A549 (cell line): Measurements from ENCODE around the gene OSBPL2. TPM values are rescaled to one million over a fixed set of nuclear protein-coding genes. Genes with fewer than 3 reads are reported as not detected.

Source experiments
- ATAC-seq, 2 experiments: fragments of 200-7000 bp in 1 of 2; fragments of >200 bp in 1 of 2; cut with Nextera tagmentation in 1 of 2; cut with Tn5 transposase in 1 of 2; 3 replicates each; pipeline versions ENCODE4 v1.8.0 to v1.9.1; 2018 to 2020; ENCODE audit warnings: mild to moderate bottlenecking in 1 of 2, moderate library complexity in 1 of 2
- CTCF ChIA-PET: fragments of 300-600 bp; sonication (Branson Sonifier 250); formaldehyde crosslinking; extraction: SDS; loops from one replicate; lab custom pipeline; 2021; ENCODE audit warnings: antibody characterized with exemption, inconsistent platforms; lab: Yijun Ruan, JAX
- POLR2A ChIA-PET: fragments of 350-600 bp; formaldehyde crosslinking; extraction: SDS; loops from one replicate; lab custom pipeline; 2021; ENCODE audit warnings: antibody characterized with exemption, inconsistent platforms; lab: Yijun Ruan, JAX
- DNase-seq, 2 experiments: peaks; one replicate each; pipeline versions ENCODE4 v3.0.0 to v3.0.0-alpha.2; 2011 to 2016; ENCODE audit warnings: low read depth in 1 of 2, low spot score in 1 of 2
- FAIRE-seq: peaks from 2 replicates; lab custom pipeline; 2011; peaks lifted over from hg19 to GRCh38; lab: Jason Lieb, UNC
- H3K27ac ChIP-seq, 2 experiments: fragments of >200 bp; sonication (Bioruptor Twin); formaldehyde crosslinking; 3 replicates each; pipeline ENCODE4 v1.5.1; 2016 to 2017
- H3K4me1 ChIP-seq: fragments of >200 bp; sonication (Bioruptor Twin); formaldehyde crosslinking; 3 replicates; pipeline ENCODE4 v1.6.1; 2016
- H3K4me2 ChIP-seq: fragments of >200 bp; sonication (Bioruptor Twin); formaldehyde crosslinking; 3 replicates; pipeline ENCODE4 v1.6.1; 2016
- H3K4me3 ChIP-seq: fragments of >200 bp; sonication (Bioruptor Twin); formaldehyde crosslinking; 3 replicates; pipeline ENCODE4 v1.5.1; 2016
- H3K9me3 ChIP-seq: fragments of >200 bp; sonication (Bioruptor Twin); formaldehyde crosslinking; 3 replicates; pipeline ENCODE4 v1.6.1; 2016
- CHD4 ChIP-seq: fragments of 200-600 bp; sonication (generic); IDR thresholded peaks from 2 replicates; pipeline ENCODE4 v1.6.1; 2016; ENCODE audit warnings: antibody characterized with exemption, mild to moderate bottlenecking, borderline replicate concordance
- FOSL2 ChIP-seq, 2 experiments: fragments of 450-650 bp in 1 of 2; fragments of >200 bp in 1 of 2; sonication (Bioruptor Twin) in 1 of 2; formaldehyde crosslinking; IDR thresholded peaks; 2 replicates each; pipeline versions ENCODE4 v1.5.0 to v1.6.1; 2016 to 2020; ENCODE audit warnings: mild to moderate bottlenecking in 1 of 2, moderate library complexity in 1 of 2
- GATA3 ChIP-seq: IDR thresholded peaks from 2 replicates; pipeline ENCODE4 v1.6.1; 2012; ENCODE audit warnings: borderline replicate concordance
- HDAC2 ChIP-seq: fragments of 200-600 bp; sonication (generic); IDR thresholded peaks from 2 replicates; pipeline ENCODE4 v1.6.1; 2016
- HES2 ChIP-seq: fragments of >200 bp; sonication (Bioruptor Twin); formaldehyde crosslinking; IDR thresholded peaks from 2 replicates; pipeline ENCODE4 v1.6.1; 2016
- HEYL ChIP-seq: fragments of 250-450 bp; sonication (Bioruptor Pico); IDR thresholded peaks from 2 replicates; pipeline ENCODE4 v1.8.0; 2021; ENCODE audit warnings: mild to moderate bottlenecking, moderate library complexity
- HOXA7 ChIP-seq: fragments of 250-450 bp; sonication (Bioruptor Pico); IDR thresholded peaks from 2 replicates; pipeline ENCODE4 v1.5.0; 2020; ENCODE audit warnings: mild to moderate bottlenecking, moderate library complexity
- MAX ChIP-seq: IDR thresholded peaks from 2 replicates; pipeline ENCODE4 v1.6.1; 2012
- MYC ChIP-seq: IDR thresholded peaks from 2 replicates; pipeline ENCODE4 v1.6.1; 2012; ENCODE audit warnings: mild to moderate bottlenecking, inconsistent platforms, low read length, improper control_type of control experiment, borderline replicate concordance
- NPAS2 ChIP-seq: fragments of 250-450 bp; sonication (Bioruptor Pico); IDR thresholded peaks from 2 replicates; pipeline ENCODE4 v1.8.0; 2022; ENCODE audit warnings: mild to moderate bottlenecking, moderate library complexity, borderline replicate concordance
- PBX3 ChIP-seq: IDR thresholded peaks from 2 replicates; pipeline ENCODE4 v1.6.1; 2012
- POLR2A ChIP-seq: IDR thresholded peaks from 2 replicates; pipeline ENCODE4 v1.6.1; 2012; ENCODE audit warnings: mild to moderate bottlenecking, low read length
- POLR2AphosphoS2 ChIP-seq: conservative IDR thresholded peaks from 2 replicates; pipeline ENCODE4 v1.6.1; 2012; ENCODE audit warnings: low read length, improper control_type of control experiment, inconsistent platforms
- RCOR1 ChIP-seq: fragments of 150-350 bp; IDR thresholded peaks from 2 replicates; pipeline ENCODE4 v1.6.1; 2014; ENCODE audit warnings: antibody characterized with exemption, low read length, low read depth
- TP53 ChIP-seq: fragments of 250-450 bp; sonication (Bioruptor Pico); IDR thresholded peaks from 2 replicates; pipeline ENCODE4 v1.5.0; 2021; ENCODE audit warnings: mild to moderate bottlenecking, moderate library complexity
- ZC3H11A ChIP-seq: fragments of 450-650 bp; IDR thresholded peaks from 2 replicates; pipeline ENCODE4 v1.6.1; 2014; ENCODE audit warnings: antibody characterized with exemption, mild to moderate bottlenecking
- WGBS: methylation state at CpG from one replicate; pipeline ENCODE4 v1.1.6; 2017; ENCODE audit errors: missing lambda C conversion rate; 5-methylcytosine and 5-hydroxymethylcytosine counted together
- polyA plus RNA-seq, 4 experiments: library from polyadenylated mRNA; depleted of rRNA in 3 of 4; stranded (reverse); fragments of >200 nt; fragmentation: RNase III in 1 of 4; extraction: RNeasy Plus Mini Kit Qiagen cat#74134 plus additional on column Dnase treatment in 1 of 4; gene quantifications; 2 replicates in 3 of 4; 3 replicates in 1 of 4; pipeline ENCODE4 v1.2.3, GENCODE V29; 2011 to 2017
- TF ChIP-seq, protein P1 (sequence below): fragments of 450-650 bp; IDR thresholded peaks from 2 replicates; pipeline ENCODE4 v1.6.1; 2014; ENCODE audit warnings: antibody characterized with exemption
- TF ChIP-seq, protein P2 (sequence below): fragments of >200 bp; sonication (Bioruptor Twin); formaldehyde crosslinking; IDR thresholded peaks from 3 replicates; pipeline ENCODE4 v1.6.1; 2016

Gene OSBPL2
- polyA plus RNA-seq, 2 of the 4 experiments (the other 2 are of a cell fraction): 14.6 to 14.8 TPM

DNA sequence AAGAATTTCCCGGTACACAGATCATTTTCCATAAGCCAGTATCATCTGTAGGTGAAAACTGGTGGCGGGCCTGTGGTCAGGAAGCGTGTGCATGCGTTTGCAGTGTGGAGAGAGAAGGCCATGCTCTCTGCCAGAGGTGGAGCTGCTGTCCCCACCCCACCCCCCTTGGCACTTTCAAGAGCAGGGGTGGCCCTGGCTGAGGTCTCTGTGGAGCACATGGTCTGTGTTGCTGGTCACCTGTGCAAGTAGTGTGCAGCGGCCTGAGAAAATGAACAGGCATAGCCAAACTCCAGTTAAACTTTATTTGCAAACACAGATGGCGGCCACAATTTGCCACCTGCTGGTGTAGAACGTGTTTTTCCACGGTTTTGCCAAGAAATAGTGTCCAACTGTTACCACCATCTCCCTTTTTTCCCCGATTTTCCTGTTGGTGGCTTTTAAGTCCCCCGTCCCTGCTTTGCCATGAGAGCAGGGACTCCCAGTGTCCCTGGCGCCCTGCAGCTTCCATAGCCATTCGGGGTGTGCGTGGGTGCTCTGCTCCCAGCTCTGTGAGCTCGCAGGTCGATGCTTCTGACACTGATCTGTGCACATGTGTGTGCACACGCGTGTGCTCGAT is 66.9 kb downstream of the OSBPL2 start:
- Histone ChIP-seq H3K4me1 (peaks cover 57% of the 10 kb centered on the region), H3K27ac (peak overlapping the region; percentile 97 to 99; a peak in 5 of 6 replicates), H3K9me3 (no peaks in the 10 kb centered on the region), H3K4me2 (peak overlapping the region; percentile 92), H3K4me3 (peak overlapping the region; percentile 99)
- POLR2A ChIA-PET: interaction anchor here (1.0 to 1.2 kb wide), 3 partner anchors 62 to 82 kb away, joined by 3 read pairs; partner anchors contain the start of genes LAMA5 and RPS21
- 67% methylated on average over 16 of the region's 18 CpGs for WGBS
- ATAC-seq: no peak
- CTCF ChIA-PET: interaction anchor here (0.8 to 8.8 kb wide), 14 partner anchors 12 to 100 kb away, joined by 3 to 93 read pairs (median 6); partner anchors contain the start of gene RPS21
- FAIRE-seq: no peak
- no peak for TF ChIP-seq HOXA7 (CRISPR knock-in tag)
- TF ChIP-seq GATA3: 0 out of 2 replicates have a peak, but pooled peaks have one; percentile 4
- no peak for TF ChIP-seq POLR2A
- 0 out of 2 replicates have a peak, but pooled peaks have one; percentile 15 for TF ChIP-seq POLR2AphosphoS2
- TF ChIP-seq, protein P1, sequence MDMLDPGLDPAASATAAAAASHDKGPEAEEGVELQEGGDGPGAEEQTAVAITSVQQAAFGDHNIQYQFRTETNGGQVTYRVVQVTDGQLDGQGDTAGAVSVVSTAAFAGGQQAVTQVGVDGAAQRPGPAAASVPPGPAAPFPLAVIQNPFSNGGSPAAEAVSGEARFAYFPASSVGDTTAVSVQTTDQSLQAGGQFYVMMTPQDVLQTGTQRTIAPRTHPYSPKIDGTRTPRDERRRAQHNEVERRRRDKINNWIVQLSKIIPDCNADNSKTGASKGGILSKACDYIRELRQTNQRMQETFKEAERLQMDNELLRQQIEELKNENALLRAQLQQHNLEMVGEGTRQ: 0 out of 2 replicates have a peak, but pooled peaks have one; percentile 32
- TF ChIP-seq PBX3: peak; percentile 74
- TF ChIP-seq MYC: no peak
- TF ChIP-seq MAX: peak; percentile 52; the same call in 1 of the 2 replicates
- no peak for TF ChIP-seq HDAC2
- no peak for TF ChIP-seq RCOR1
- TF ChIP-seq, protein P2, sequence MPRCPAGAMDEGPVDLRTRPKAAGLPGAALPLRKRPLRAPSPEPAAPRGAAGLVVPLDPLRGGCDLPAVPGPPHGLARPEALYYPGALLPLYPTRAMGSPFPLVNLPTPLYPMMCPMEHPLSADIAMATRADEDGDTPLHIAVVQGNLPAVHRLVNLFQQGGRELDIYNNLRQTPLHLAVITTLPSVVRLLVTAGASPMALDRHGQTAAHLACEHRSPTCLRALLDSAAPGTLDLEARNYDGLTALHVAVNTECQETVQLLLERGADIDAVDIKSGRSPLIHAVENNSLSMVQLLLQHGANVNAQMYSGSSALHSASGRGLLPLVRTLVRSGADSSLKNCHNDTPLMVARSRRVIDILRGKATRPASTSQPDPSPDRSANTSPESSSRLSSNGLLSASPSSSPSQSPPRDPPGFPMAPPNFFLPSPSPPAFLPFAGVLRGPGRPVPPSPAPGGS: no peak
- TF ChIP-seq ZC3H11A: no peak
- TF ChIP-seq HES2: no peak
- peak; percentile 42 to 74 for DNase-seq

DNA sequence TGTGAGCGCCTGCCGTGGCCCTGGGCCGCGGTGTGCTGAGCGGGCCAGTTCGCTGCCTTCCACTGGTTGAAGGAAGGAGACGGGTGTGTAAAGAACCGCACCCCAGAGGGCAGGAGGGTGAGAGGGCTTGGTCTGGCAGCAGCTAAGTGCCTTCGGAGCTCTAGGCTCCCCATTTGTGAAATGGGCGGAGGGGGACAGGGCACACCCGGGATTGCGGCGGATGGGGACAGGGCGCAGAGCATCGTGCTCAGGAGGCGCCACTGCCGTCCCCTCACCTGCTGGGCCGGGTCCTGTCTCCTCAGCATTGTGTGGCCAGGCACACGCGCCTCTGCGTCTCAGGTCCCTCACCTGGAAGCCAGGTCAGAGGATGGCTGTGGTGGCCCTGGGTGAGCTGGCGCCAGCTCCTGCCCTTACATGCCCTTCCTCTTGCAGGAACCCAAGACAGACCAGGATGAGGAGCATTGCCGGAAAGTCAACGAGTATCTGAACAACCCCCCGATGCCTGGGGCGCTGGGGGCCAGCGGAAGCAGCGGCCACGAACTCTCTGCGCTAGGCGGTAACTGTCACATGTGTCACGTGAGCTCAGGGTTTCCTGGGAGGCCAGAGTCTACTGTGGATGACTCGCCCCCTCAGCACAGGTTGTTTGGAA is 67.6 kb downstream of the OSBPL2 start:
- POLR2A ChIA-PET: interaction anchor here (1.0 to 1.6 kb wide), 4 partner anchors 63 to 81 kb away, joined by 3 to 6 read pairs (median 4); partner anchors contain the start of gene RPS21
- DNase-seq: peak in 1 of 2 experiments; percentile 53
- no peak for ATAC-seq
- WGBS: 74% methylated on average over 32 of the region's 33 CpGs
- Histone ChIP-seq H3K27ac (peak overlapping the region; percentile 97 to 99; a peak in 3 of 6 replicates), H3K4me1 (peaks cover 63% of the 10 kb centered on the region), H3K4me2 (peak overlapping the region; percentile 92), H3K9me3 (no peaks in the 10 kb centered on the region), H3K4me3 (peak overlapping the region; percentile 99; the same call in 1 of the 3 replicates)
- no peak for FAIRE-seq
- CTCF ChIA-PET: interaction anchor here (0.8 to 8.8 kb wide), 16 partner anchors 11 to 99 kb away, joined by 3 to 93 read pairs (median 5); partner anchors contain the start of gene RPS21
- TF ChIP-seq FOSL2 (IDR thresholded peaks at IDR 0.05) (no peak), FOSL2 (CRISPR knock-in tag; IDR thresholded peaks at IDR 0.05) (peak; percentile 14; the same call in 1 of the 2 replicates), NPAS2 (CRISPR knock-in tag) (no peak), GATA3 (peak; percentile 6; the same call in 1 of the 2 replicates), PBX3 (peak; percentile 42; the same call in 1 of the 2 replicates), HEYL (CRISPR knock-in tag) (no peak), MAX (no peak), TP53 (CRISPR knock-in tag) (no peak), CHD4 (no peak), HDAC2 (no peak)
- TF ChIP-seq, protein P1: peak; percentile 46; the same call in 1 of the 2 replicates
